ENCODE measurements around the gene KCNJ4. TPM values are rescaled to one million over a fixed set of nuclear protein-coding genes. Genes with fewer than 3 reads are reported as not detected.

Gene KCNJ4
- total RNA-seq, 1 experiment from 2014 or later, result not detected

DNA sequence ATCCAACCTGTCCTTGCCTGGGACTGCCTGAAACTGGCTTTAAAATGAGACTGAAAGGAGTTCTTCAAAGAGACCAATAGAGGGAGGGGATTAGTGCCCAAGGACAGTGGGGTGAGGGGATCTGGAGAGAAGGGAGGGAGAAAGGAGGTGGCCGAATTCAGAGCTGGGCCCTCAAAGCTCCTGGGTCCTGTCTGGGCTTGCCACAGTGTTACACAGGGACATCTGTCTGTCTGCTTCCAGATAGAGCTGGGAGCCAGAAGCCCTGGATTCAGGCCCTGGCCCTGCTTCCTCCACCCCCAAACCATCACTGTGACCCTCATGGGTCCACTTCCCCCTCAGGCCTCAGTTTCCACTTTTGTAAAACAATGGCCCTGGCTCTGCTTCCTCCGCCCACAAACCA lies 3.6 kb downstream of the KCNJ4 start:
- intact Hi-C loops (cut with micrococcal nuclease), result no loop called here
- no peak for TF ChIP-seq EZH2phosphoT487 (IDR thresholded peaks at IDR 0.05; ENCODE audit: borderline replicate concordance, low read length)
- TF ChIP-seq EZH2 (IDR thresholded peaks at IDR 0.05; ENCODE audit: low read length, unreplicated experiment), result no peak
- TF ChIP-seq, protein P1, sequence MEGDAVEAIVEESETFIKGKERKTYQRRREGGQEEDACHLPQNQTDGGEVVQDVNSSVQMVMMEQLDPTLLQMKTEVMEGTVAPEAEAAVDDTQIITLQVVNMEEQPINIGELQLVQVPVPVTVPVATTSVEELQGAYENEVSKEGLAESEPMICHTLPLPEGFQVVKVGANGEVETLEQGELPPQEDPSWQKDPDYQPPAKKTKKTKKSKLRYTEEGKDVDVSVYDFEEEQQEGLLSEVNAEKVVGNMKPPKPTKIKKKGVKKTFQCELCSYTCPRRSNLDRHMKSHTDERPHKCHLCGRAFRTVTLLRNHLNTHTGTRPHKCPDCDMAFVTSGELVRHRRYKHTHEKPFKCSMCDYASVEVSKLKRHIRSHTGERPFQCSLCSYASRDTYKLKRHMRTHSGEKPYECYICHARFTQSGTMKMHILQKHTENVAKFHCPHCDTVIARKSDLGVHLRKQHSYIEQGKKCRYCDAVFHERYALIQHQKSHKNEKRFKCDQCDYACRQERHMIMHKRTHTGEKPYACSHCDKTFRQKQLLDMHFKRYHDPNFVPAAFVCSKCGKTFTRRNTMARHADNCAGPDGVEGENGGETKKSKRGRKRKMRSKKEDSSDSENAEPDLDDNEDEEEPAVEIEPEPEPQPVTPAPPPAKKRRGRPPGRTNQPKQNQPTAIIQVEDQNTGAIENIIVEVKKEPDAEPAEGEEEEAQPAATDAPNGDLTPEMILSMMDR (conservative IDR thresholded peaks at IDR 0.05; ENCODE audit: low read depth, low read length), result no peak
- Histone ChIP-seq H3K36me3 (ENCODE audit: low read depth, low read length) (no peaks in the 10 kb centered on the region), H3F3A (ENCODE audit: low read length, unreplicated experiment) (no peaks in the 10 kb centered on the region), H2AFZ (ENCODE audit: low read length) (no peak overlapping the region), H3K27me3 (ENCODE audit: low read length) (peaks cover 10% of the 10 kb centered on the region), H3K27ac (ENCODE audit: low read length) (no peak overlapping the region), H3K4me3 (ENCODE audit: low read length) (no peak overlapping the region), H3K9ac (ENCODE audit: low read length) (no peak overlapping the region), H3K9me2 (replicated peaks; ENCODE audit: low read length) (no peaks in the 10 kb centered on the region), H3K4me1 (ENCODE audit: insufficient read depth, low read length) (no peaks in the 10 kb centered on the region), H3K9me3 (ENCODE audit: low read length) (no peaks in the 10 kb centered on the region), H4K20me1 (ENCODE audit: low read length) (no peaks in the 10 kb centered on the region), H3K4me2 (ENCODE audit: low read length) (no peak overlapping the region), H3K79me2 (ENCODE audit: low read length) (no peaks in the 10 kb centered on the region)
- ChIA-PET CTCF (interaction anchor here (0.6 kb wide), 1 partner anchor 38 kb away, joined by 4 read pairs; no protein-coding TSS in a partner anchor), POLR2A (ENCODE audit: unreplicated experiment) (no interaction called here)
- ATAC-seq (no peak), DNase-seq (no peak)
- BruUV-seq (replicated peaks), result no TSS peak

GRCh38 chr22:38450234-38450797 lies 4.7 kb downstream of the KCNJ4 start:
- no peak overlapping the region for H3K9ac ChIP-seq (ENCODE audit: low read length)
- ChIA-PET POLR2A (ENCODE audit: unreplicated experiment) (no interaction called here), CTCF (no interaction called here)
- no peaks in the 10 kb centered on the region for H3K9me3 ChIP-seq (ENCODE audit: low read length)
- H3K4me1 ChIP-seq (ENCODE audit: insufficient read depth, low read length), result no peaks in the 10 kb centered on the region
- H3K27ac ChIP-seq (ENCODE audit: low read length), result no peak overlapping the region
- H3F3A ChIP-seq (ENCODE audit: low read length, unreplicated experiment), result no peaks in the 10 kb centered on the region
- no peaks in the 10 kb centered on the region for H3K79me2 ChIP-seq (ENCODE audit: low read length)
- intact Hi-C loops (cut with micrococcal nuclease), result no loop called here
- no peaks in the 10 kb centered on the region for H3K36me3 ChIP-seq (ENCODE audit: low read depth, low read length)
- no peaks in the 10 kb centered on the region for H3K9me2 ChIP-seq (replicated peaks; ENCODE audit: low read length)
- peaks cover 6% of the 10 kb centered on the region; the same call in 1 of the 2 replicates for H3K27me3 ChIP-seq (ENCODE audit: low read length)
- no peak for ATAC-seq
- no peaks in the 10 kb centered on the region for H4K20me1 ChIP-seq (ENCODE audit: low read length)
- H2AFZ ChIP-seq (ENCODE audit: low read length), result no peak overlapping the region
- no TSS peak for BruUV-seq (replicated peaks)
- H3K4me2 ChIP-seq (ENCODE audit: low read length), result no peak overlapping the region
- no peak for DNase-seq
- TF ChIP-seq, protein P1 (conservative IDR thresholded peaks at IDR 0.05; ENCODE audit: low read depth, low read length), result no peak
- TF ChIP-seq EZH2phosphoT487 (IDR thresholded peaks at IDR 0.05; ENCODE audit: borderline replicate concordance, low read length), result no peak
- TF ChIP-seq EZH2 (IDR thresholded peaks at IDR 0.05; ENCODE audit: low read length, unreplicated experiment), result no peak
- H3K4me3 ChIP-seq (ENCODE audit: low read length), result no peak overlapping the region

DNA sequence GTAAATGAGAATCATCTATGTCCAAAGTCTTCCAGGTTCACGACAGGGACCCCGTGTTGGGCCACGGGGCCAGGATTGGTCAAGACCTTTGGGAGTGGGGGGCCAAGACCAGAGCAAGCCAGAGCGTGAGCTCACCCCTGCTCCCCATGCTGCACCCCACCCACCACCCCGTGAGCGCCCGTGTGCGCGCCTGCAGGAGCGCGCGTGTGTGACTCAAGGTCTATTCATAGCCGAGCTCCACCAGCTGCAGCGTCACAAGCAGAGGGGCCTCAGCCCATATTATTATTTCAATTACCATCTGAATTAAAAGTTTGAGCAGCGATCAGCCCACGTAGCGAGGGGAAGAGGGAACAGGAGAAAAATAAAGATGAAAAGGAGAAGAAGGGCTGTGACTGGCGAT lies 5.2 kb downstream of the KCNJ4 start:
- Histone ChIP-seq H4K20me1 (ENCODE audit: low read length) (no peaks in the 10 kb centered on the region), H3K9ac (ENCODE audit: low read length) (no peak overlapping the region), H3K4me3 (ENCODE audit: low read length) (no peak overlapping the region), H3K9me2 (replicated peaks; ENCODE audit: low read length) (no peaks in the 10 kb centered on the region), H3K79me2 (ENCODE audit: low read length) (no peaks in the 10 kb centered on the region), H2AFZ (ENCODE audit: low read length) (no peak overlapping the region), H3K4me1 (ENCODE audit: insufficient read depth, low read length) (no peaks in the 10 kb centered on the region), H3K36me3 (ENCODE audit: low read depth, low read length) (no peaks in the 10 kb centered on the region), H3K27ac (ENCODE audit: low read length) (no peak overlapping the region), H3K9me3 (ENCODE audit: low read length) (no peaks in the 10 kb centered on the region), H3F3A (ENCODE audit: low read length, unreplicated experiment) (no peaks in the 10 kb centered on the region), H3K27me3 (ENCODE audit: low read length) (peaks cover 6% of the 10 kb centered on the region; the same call in 1 of the 2 replicates), H3K4me2 (ENCODE audit: low read length) (no peak overlapping the region)
- ChIA-PET POLR2A (ENCODE audit: unreplicated experiment) (no interaction called here), CTCF (no interaction called here)
- intact Hi-C loops (cut with micrococcal nuclease), result no loop called here
- no TSS peak for BruUV-seq (replicated peaks)
- TF ChIP-seq, protein P1 (conservative IDR thresholded peaks at IDR 0.05; ENCODE audit: low read depth, low read length), result no peak
- no peak for TF ChIP-seq EZH2 (IDR thresholded peaks at IDR 0.05; ENCODE audit: low read length, unreplicated experiment)
- no peak for TF ChIP-seq EZH2phosphoT487 (IDR thresholded peaks at IDR 0.05; ENCODE audit: borderline replicate concordance, low read length)
- no peak for DNase-seq
- ATAC-seq, result no peak
